DOHH2 (cell line): ENCODE results near the gene GNPTG.

Source experiments
- H3F3A ChIP-seq: fragments of 200-600 bp; sonication (generic), shearing (Covaris generic); 2 replicates; pipeline ENCODE4 v1.6.0; 2016; ENCODE audit warnings: antibody characterized with exemption, mild to moderate bottlenecking; ENCODE audit not compliant: control insufficient read depth, insufficient read depth
- H3K27ac ChIP-seq: fragments of 200-600 bp; sonication (generic); 2 replicates; pipeline ENCODE4 v1.5.1; 2014; ENCODE audit warnings: low read depth, mild to moderate bottlenecking, low read length, moderate library complexity
- H3K27me3 ChIP-seq: fragments of 200-600 bp; sonication (generic); 2 replicates; pipeline ENCODE4 v1.6.1; 2014; ENCODE audit warnings: mild to moderate bottlenecking, low read length, mixed read lengths; ENCODE audit not compliant: control insufficient read depth
- H3K36me3 ChIP-seq: fragments of 200-600 bp; sonication (generic); 2 replicates; pipeline ENCODE4 v1.6.1; 2014; ENCODE audit warnings: mild to moderate bottlenecking, low read length, moderate library complexity, mixed read lengths; ENCODE audit not compliant: control insufficient read depth
- H3K4me1 ChIP-seq: fragments of 200-600 bp; sonication (generic); 2 replicates; pipeline ENCODE4 v1.6.1; 2014; ENCODE audit warnings: mild to moderate bottlenecking, low read length, mixed read lengths; ENCODE audit not compliant: control insufficient read depth
- H3K4me2 ChIP-seq: fragments of 200-600 bp; sonication (generic); 2 replicates; pipeline ENCODE4 v1.6.0; 2014; ENCODE audit warnings: mild to moderate bottlenecking, low read length, moderate library complexity
- H3K4me3 ChIP-seq: fragments of 200-600 bp; sonication (generic); 2 replicates; pipeline ENCODE4 v1.5.1; 2014; ENCODE audit warnings: mild to moderate bottlenecking, low read length, mixed read lengths
- H3K79me2 ChIP-seq: fragments of 200-600 bp; sonication (generic); 2 replicates; pipeline ENCODE4 v1.6.1; 2014; ENCODE audit warnings: mild to moderate bottlenecking, low read length, mixed read lengths; ENCODE audit not compliant: control insufficient read depth
- H3K9me2 ChIP-seq: fragments of 200-600 bp; sonication (generic); replicated peaks from 2 replicates; pipeline ENCODE4 v1.6.1; 2014; ENCODE audit warnings: mild to moderate bottlenecking, low read length, mixed read lengths; ENCODE audit not compliant: control insufficient read depth
- H3K9me3 ChIP-seq: fragments of 200-600 bp; sonication (generic); 2 replicates; pipeline ENCODE4 v1.6.1; 2014; ENCODE audit warnings: antibody characterized with exemption, low read length, mixed read lengths; ENCODE audit not compliant: control insufficient read depth, insufficient read depth
- H4K20me1 ChIP-seq: fragments of 200-600 bp; sonication (generic); 2 replicates; pipeline ENCODE4 v1.6.0; 2014; ENCODE audit warnings: low read depth, mild to moderate bottlenecking, antibody characterized with exemption, low read length, moderate library complexity; ENCODE audit not compliant: control insufficient read depth, insufficient read depth
- CTCF ChIP-seq: fragments of 200-600 bp; sonication (generic); IDR thresholded peaks from one replicate; pipeline ENCODE4 v1.5.1; 2014; ENCODE audit warnings: antibody characterized with exemption, mild to moderate bottlenecking, low read depth, low read length; ENCODE audit not compliant: poor library complexity, severe bottlenecking
- EZH2phosphoT487 ChIP-seq: fragments of 200-600 bp; sonication (generic); IDR thresholded peaks from 2 replicates; pipeline ENCODE4 v1.6.1; 2017; ENCODE audit warnings: borderline replicate concordance, mild to moderate bottlenecking, antibody characterized with exemption, low read length, moderate library complexity, mixed read lengths

GNPTG gene

GRCh38 chr16:1333149-1333812 lies 18.4 kb upstream of the GNPTG start, which contains the start of gene BAIAP3:
BAIAP3 (plus strand) TSS chr16:1333645; CDS start chr16:1338550, 4,905 bp downstream.
- Histone ChIP-seq H3K79me2 (no peaks in the 10 kb centered on the region), H3F3A (no peaks in the 10 kb centered on the region), H3K27me3 (peaks cover 33% of the 10 kb centered on the region), H3K9me3 (peaks cover 7% of the 10 kb centered on the region; the same call in 1 of the 2 replicates), H3K4me3 (no peak within 1 kb of the TSS), H3K36me3 (no peaks in the 10 kb centered on the region), H4K20me1 (peaks cover 3% of the 10 kb centered on the region; the same call in 1 of the 2 replicates), H3K9me2 (no peaks in the 10 kb centered on the region), H3K4me1 (peaks cover 19% of the 10 kb centered on the region), H3K4me2 (no peak within 1 kb of the TSS), H3K27ac (no peak within 1 kb of the TSS)
- no peak for TF ChIP-seq EZH2phosphoT487

- no peak for TF ChIP-seq CTCF
- no peak for TF ChIP-seq EZH2phosphoT487
- Histone ChIP-seq H3K4me3 (no peak overlapping the region), H3K4me2 (no peak overlapping the region), H4K20me1 (peaks cover 3% of the 10 kb centered on the region; the same call in 1 of the 2 replicates), H3K36me3 (no peaks in the 10 kb centered on the region), H3K4me1 (peaks cover 19% of the 10 kb centered on the region), H3K27me3 (peaks cover 33% of the 10 kb centered on the region), H3F3A (no peaks in the 10 kb centered on the region), H3K79me2 (no peaks in the 10 kb centered on the region), H3K27ac (no peak overlapping the region), H3K9me2 (no peaks in the 10 kb centered on the region), H3K9me3 (peaks cover 7% of the 10 kb centered on the region; the same call in 1 of the 2 replicates)
Measured at GRCh38 chr16:1333854-1334700, 17.7 kb upstream of the GNPTG start.

- Histone ChIP-seq H4K20me1 (peaks cover 3% of the 10 kb centered on the region; the same call in 1 of the 2 replicates), H3K9me2 (no peaks in the 10 kb centered on the region), H3K27ac (no peak overlapping the region), H3K4me2 (no peak overlapping the region), H3K27me3 (peaks cover 33% of the 10 kb centered on the region), H3K36me3 (no peaks in the 10 kb centered on the region), H3K9me3 (peaks cover 7% of the 10 kb centered on the region; the same call in 1 of the 2 replicates), H3K4me3 (no peak overlapping the region), H3K4me1 (peaks cover 19% of the 10 kb centered on the region), H3F3A (no peaks in the 10 kb centered on the region), H3K79me2 (no peaks in the 10 kb centered on the region)
- no peak for TF ChIP-seq EZH2phosphoT487
- TF ChIP-seq CTCF, result no peak
Measured at GRCh38 chr16:1334739-1335138, 17.0 kb upstream of the GNPTG start.
